Activated CD4-positive, alpha-beta T cell treated with anti-CD3 and anti-CD28 coated beads for 24 hours (primary cell): ENCODE results near the gene MFSD6.
"Not testable (repeated sequence)": the region's sequence is repeated elsewhere in the genome, so short reads cannot be mapped to it uniquely, and the experiment has no call there.

Source experiments
- DNase-seq, 2 donors: peaks; one replicate each; pipeline ENCODE4 v3.0.0-alpha.2; 2020; ENCODE audit warnings: low read depth in 2 of 2

MFSD6 gene

DNA sequence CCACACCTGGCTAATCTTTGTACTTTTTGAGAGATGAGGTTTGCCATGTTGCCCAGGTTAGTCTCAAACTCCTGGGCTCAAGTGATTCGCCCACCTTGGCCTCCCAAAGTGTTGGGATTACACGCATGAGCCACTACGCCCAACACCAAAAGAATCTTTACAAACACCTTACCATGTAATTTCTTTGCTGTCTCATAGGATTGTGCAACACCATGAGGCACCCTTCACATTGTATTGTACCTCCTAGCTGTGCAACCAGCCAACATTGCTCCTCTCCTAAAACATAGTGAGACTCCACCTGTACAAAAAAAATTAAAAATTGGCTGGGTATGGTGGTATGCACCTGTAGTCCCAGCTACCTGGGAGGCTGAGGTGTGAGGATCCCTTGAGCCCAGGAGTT lies 3.1 kb upstream of the MFSD6 start:
- no peak for DNase-seq

DNA sequence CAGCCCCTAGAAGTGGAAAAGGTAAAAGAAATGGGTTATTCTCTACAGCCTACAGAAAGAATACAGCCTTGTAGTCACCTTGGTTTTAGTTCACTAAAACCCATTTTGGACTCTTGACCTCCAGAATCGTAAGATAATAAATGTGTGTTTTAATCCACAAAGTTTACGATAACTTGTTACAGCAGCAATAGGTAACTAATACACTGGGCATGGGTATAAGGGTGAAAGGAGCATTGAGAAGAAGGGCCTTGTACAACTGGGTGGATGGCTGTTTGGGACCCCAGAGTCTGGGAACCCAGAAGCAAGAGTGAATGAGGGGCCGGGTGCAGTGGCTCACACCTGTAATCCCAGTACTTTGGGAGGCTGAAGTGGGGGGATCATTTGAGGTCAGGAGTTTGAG lies 2.2 kb upstream of the MFSD6 start:
- DNase-seq = no peak

DNA sequence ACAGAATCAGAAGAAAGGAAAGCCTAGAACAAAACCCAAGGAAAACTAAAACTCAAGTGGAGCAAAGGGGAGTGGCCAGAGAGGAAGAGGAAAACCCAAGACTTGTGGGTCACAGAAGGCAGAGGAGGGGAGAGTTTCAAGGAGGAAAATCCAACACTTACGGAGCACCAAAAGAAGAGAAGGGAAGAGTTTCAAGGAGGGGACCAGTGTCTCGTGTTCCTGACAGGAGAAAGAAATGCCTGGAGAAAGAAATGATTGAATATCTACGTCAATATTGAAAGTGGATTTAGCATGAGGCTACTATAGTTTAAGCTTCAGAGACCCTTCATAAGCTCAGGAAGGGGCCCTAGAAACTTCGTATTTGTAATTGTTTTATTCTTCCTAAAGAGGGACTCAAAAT lies 1.4 kb upstream of the MFSD6 start:
- DNase-seq = no peak

- DNase-seq = no peak
Observed at GRCh38 chr2:190407246-190407661, 901 bp upstream of the MFSD6 start.

DNA sequence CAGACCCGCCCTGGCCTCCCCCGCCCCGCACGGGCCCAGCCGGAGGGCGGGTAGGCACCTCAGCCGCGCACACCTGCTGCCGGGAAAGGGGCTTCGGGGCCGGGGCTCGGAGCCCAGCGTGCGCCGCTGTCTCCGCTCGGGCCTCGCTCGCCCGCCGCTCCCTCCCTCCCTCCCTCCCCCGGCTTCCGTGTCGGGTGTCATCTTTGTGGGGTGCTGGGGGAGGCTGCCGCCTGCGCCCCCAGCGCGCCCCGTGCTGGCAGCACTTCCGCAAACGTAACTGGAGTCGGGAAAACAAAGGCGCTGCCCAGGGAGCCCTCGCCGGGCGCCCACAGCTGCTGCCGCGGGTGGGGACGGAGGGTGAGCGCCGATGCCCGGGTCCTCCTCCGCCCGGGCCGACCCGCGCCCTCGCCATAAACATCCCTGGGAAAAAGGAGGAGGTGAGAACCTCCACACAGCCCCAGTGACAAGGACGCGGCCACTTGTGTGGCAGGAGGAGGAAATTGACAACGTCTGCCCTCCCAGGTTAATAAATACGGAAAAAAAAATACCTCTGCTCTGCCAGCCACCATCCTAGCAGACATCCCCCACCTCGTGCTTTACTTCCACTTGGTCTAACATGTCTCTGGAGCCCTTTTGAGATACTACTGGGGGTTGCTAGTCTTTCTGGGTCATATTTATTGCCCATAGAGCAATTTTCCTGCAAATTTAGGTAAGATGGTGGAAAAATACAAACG lies 550 bp downstream of the MFSD6 start:
- peak; percentile 44 to 50 for DNase-seq

- DNase-seq = no peak
Observed at GRCh38 chr2:190409616-190410015, 1.5 kb downstream of the MFSD6 start.

- no peak for DNase-seq
Observed at GRCh38 chr2:190410166-190410565, 2.0 kb downstream of the MFSD6 start.

GRCh38 chr2:190412966-190413365 lies 4.8 kb downstream of the MFSD6 start:
- no peak for DNase-seq

GRCh38 chr2:190413421-190413820 lies 5.3 kb downstream of the MFSD6 start:
- DNase-seq = no peak

DNA sequence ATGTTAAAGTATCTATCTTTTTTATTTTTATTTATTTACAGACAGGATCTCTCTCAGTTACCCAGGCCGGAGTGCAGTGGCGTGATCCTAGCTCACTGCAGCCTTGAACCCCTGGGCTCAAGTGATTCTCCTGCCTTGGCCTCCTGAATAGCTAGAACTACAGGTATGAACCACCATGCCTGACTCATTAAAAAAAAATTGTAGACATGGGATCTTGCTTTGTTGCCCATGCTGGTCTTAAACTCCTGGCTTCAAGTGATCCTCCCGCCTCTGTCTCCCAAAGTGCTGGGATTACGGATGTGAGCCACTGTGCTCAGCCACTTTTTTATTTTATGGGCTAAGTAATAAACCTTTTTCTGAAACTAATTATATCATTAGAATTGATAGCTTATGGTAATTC lies 7.1 kb downstream of the MFSD6 start:
- DNase-seq = no peak

DNA sequence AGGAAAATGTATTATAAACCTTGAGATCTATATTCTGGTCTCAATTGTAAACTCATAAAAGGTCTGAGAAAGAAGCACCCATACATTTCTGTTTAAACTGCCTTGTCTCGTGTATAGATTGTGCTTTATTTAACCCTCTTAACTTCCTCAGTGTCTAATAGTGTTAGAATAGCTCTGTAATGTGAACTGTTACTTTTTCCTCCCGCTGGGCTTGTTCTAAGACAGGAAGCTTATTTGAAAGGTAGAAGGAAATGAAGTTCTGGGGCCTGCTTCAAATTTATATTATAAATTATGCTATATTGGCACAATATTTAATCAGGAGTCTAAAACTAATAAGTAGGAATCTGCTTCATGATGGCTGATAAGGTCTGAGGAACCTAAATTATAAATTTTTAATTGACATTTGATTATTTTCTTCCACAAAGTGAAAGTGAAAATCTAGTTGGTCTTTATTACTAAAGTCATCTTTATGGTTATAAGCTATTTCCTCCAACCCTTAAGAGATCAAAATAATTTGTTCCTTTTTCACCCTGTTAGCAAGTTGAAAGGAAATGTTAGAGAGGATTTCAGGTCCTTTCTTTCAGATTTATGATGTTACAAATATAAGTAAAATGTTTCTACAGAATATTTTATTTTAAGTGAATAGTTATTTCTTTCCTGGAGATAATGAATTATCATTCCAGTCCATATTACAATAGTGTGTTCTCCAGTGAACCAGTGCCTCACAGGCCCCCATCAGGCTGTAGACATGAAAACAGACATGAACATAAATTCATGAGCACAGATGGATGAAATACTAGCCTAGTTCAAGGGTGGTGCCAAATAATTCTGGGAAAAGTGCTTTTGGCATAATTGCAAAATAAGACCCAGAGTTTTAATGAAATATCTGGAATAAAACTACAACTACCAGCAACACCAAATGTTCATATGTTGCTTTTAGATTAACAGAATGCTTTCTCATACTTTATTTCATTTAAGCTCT lies 7.9 kb downstream of the MFSD6 start:
- no peak for DNase-seq

- no peak for DNase-seq
Observed at GRCh38 chr2:190417045-190417842, 9.1 kb downstream of the MFSD6 start.

DNA sequence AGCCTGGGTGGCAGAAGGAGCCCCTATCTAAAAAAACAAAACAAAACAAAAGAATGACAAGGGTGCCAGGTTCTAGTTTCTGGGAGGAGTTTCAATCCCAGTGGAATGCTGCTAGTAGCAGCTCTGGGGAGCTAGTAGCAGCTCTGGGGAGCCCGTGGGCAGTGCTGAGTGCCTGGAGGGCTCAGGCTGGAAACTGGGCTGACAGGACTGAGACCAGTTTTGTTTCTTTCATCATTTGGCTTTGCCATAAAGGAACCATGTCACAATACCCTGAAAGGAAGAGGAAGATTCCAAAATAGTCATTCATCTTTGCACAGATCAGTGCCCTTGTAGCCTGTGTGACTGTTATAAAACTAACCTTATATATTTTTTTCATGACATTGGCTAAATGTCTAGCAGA lies 10.6 kb downstream of the MFSD6 start:
- no peak for DNase-seq

GRCh38 chr2:190420801-190421200 lies 12.6 kb downstream of the MFSD6 start:
- DNase-seq = no peak

DNA sequence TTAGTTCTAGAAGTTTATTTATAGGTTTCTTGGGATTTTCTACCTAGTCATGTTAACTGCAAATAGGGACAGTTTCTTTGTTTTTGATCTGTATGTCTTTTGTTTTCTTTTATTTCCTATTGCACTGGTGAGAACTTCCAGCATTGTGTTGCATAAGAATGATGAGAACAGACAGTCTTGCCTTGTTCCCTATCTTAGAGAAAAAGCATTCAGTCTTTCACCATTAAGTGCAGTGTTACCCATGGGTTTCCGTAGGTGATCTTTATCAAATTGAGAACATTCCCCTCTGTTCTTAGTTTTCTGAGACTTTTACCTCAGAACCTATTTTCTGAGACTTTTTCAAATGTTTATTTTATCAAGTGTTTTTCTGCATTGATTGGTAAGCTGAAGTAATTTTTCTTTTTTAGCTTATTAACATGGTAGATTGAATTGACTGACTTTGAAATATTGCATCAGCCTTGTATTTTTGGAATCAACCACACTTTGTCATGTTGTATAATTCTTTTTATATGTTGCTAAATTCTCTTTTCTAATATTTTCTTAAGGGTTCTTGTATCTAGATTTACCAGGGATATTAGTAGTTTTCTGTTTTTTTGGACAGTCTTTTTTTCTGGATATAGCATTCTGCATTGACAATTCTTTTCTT lies 17.2 kb downstream of the MFSD6 start:
- DNase-seq = no peak

GRCh38 chr2:190425883-190426658 lies 17.9 kb downstream of the MFSD6 start:
- DNase-seq = no peak

- DNase-seq = not testable (repeated sequence)
Observed at GRCh38 chr2:190430866-190431265, 22.7 kb downstream of the MFSD6 start.

GRCh38 chr2:190431907-190432306 lies 23.8 kb downstream of the MFSD6 start:
- no peak for DNase-seq

GRCh38 chr2:190432567-190433231 lies 24.5 kb downstream of the MFSD6 start:
- DNase-seq = no peak

GRCh38 chr2:190435031-190435670 lies 27.0 kb downstream of the MFSD6 start:
- no peak for DNase-seq
